Esophagus squamous epithelium (tissue), 5 donors: ENCODE data around the gene NAPB. TPM values are rescaled to one million over a fixed set of nuclear protein-coding genes. Genes with fewer than 3 reads are reported as not detected.

Experiments
- DNase-seq: peaks from one replicate; lab custom pipeline; 2025; lab: John Stamatoyannopoulos, UW
- H3K27ac ChIP-seq, 4 donors: fragments of 200-600 bp; sonication (generic); one replicate each; pipeline ENCODE4 v1.5.1; 2016 to 2019; ENCODE audit warnings: mild to moderate bottlenecking in 1 of 4
- H3K27me3 ChIP-seq, 4 donors: fragments of 200-600 bp; sonication (generic); 1 replicate in 3 of 4; 2 replicates in 1 of 4; pipeline versions ENCODE4 v1.5.1 to v1.6.0; 2017 to 2021; ENCODE audit warnings: antibody characterized with exemption in 1 of 4
- H3K36me3 ChIP-seq, 3 donors: fragments of 200-600 bp; sonication (generic); one replicate each; pipeline ENCODE4 v1.5.1; 2016 to 2019
- H3K4me1 ChIP-seq, 3 donors: fragments of 200-600 bp; sonication (generic); one replicate each; pipeline ENCODE4 v1.5.1; 2017 to 2019
- H3K4me3 ChIP-seq, 4 donors: fragments of 200-600 bp; sonication (generic); 1 replicate in 3 of 4; 2 replicates in 1 of 4; pipeline ENCODE4 v1.5.1; 2016 to 2019; ENCODE audit warnings: mild to moderate bottlenecking in 2 of 4, moderate library complexity in 1 of 4
- H3K9me3 ChIP-seq, 3 donors: fragments of 200-600 bp; sonication (generic); one replicate each; pipeline ENCODE4 v1.5.1; 2016 to 2019
- CTCF ChIP-seq, 6 experiments: fragments of 450-650 bp in 4 of 6; fragments of 200-600 bp in 2 of 6; sonication (generic) in 2 of 6; IDR thresholded peaks; one replicate each; pipeline ENCODE4 v1.5.1; 2016 to 2019; ENCODE audit warnings: antibody characterized with exemption in 6 of 6, mild to moderate bottlenecking in 4 of 6, moderate library complexity in 4 of 6
- POLR2A ChIP-seq, 4 donors: fragments of 450-650 bp; IDR thresholded peaks; one replicate each; pipeline ENCODE4 v1.6.1; 2017; ENCODE audit warnings: antibody characterized with exemption in 4 of 4, mild to moderate bottlenecking in 4 of 4, moderate library complexity in 3 of 4
- WGBS, 2 donors: methylation state at CpG; one replicate each; pipeline ENCODE4 v1.1.5; 2018; 5-methylcytosine and 5-hydroxymethylcytosine counted together
- intact Hi-C: fragments of 100-400 bp; cut with DNase I; formaldehyde crosslinking; loops from one replicate; pipeline ENCODE4 v1.15.0; 2022
- total RNA-seq, 4 donors: library from RNA; depleted of rRNA; stranded (reverse); fragments of >200 nt; gene quantifications; one replicate each; pipeline ENCODE4 v1.1.0, GENCODE V29; 2016
- donor health status: DM: yes; HTN: yes; CAD: no.

Gene NAPB
- total RNA-seq, 4 donors from 2014 or later: 7.7 to 16.0 (median 8.7) TPM

GRCh38 chr20:23399568-23400241 lies 21.6 kb downstream of the NAPB start:
- Histone ChIP-seq H3K4me3 (no peak overlapping the region), H3K27ac (no peak overlapping the region), H3K9me3 (no peaks in the 10 kb centered on the region), H3K27me3 (no peaks in the 10 kb centered on the region), H3K4me1 (peaks cover 6 to 39% (median 14%) of the 10 kb centered on the region in 3 donors), H3K36me3 (peaks cover 0 to 62% (median 5%) of the 10 kb centered on the region in 3 donors)
- WGBS, 2 donors: 62 to 73% methylated on average over 6 of the region's 6 CpGs
- no peak for TF ChIP-seq POLR2A (IDR thresholded peaks at IDR 0.05)
- no peak for TF ChIP-seq CTCF (IDR thresholded peaks at IDR 0.05)
- intact Hi-C loops: no loop called here
- no peak for DNase-seq

- DNase-seq: no peak
- Histone ChIP-seq H3K27me3 (no peaks in the 10 kb centered on the region), H3K27ac (no peak overlapping the region), H3K4me3 (no peak overlapping the region), H3K9me3 (no peaks in the 10 kb centered on the region), H3K36me3 (peaks cover 0 to 80% (median 16%) of the 10 kb centered on the region in 3 donors), H3K4me1 (peaks cover 0 to 21% (median 0%) of the 10 kb centered on the region in 3 donors)
- intact Hi-C loops: no loop called here
- TF ChIP-seq CTCF (IDR thresholded peaks at IDR 0.05) (no peak), POLR2A (IDR thresholded peaks at IDR 0.05) (no peak)
- 78 to 79% methylated on average over 2 of the region's 2 CpGs for WGBS, 2 donors
Measured at GRCh38 chr20:23397961-23398360, 23.3 kb downstream of the NAPB start.

- intact Hi-C loops: no loop called here
- peaks cover 0 to 18% (median 0%) of the 10 kb centered on the region in 3 donors for H3K4me1 ChIP-seq
- TF ChIP-seq CTCF (IDR thresholded peaks at IDR 0.05) (no peak), POLR2A (IDR thresholded peaks at IDR 0.05) (no peak)
- H3K9me3 ChIP-seq: no peaks in the 10 kb centered on the region
- no peaks in the 10 kb centered on the region for H3K27me3 ChIP-seq
- WGBS, 2 donors: 62 to 71% methylated on average over 6 of the region's 6 CpGs
- no peak overlapping the region for H3K27ac ChIP-seq
- no peak overlapping the region for H3K4me3 ChIP-seq
- H3K36me3 ChIP-seq: peaks cover 0 to 81% (median 16%) of the 10 kb centered on the region in 3 donors
- DNase-seq: no peak
Measured at GRCh38 chr20:23396950-23397627, 24.2 kb downstream of the NAPB start.

- H3K27me3 ChIP-seq: no peaks in the 10 kb centered on the region
- no peaks in the 10 kb centered on the region for H3K9me3 ChIP-seq
- 87 to 92% methylated on average over 4 of the region's 4 CpGs for WGBS, 2 donors
- TF ChIP-seq POLR2A (IDR thresholded peaks at IDR 0.05) (no peak), CTCF (IDR thresholded peaks at IDR 0.05) (no peak)
- H3K4me3 ChIP-seq: no peak overlapping the region
- DNase-seq: no peak
- peaks cover 0 to 18% (median 0%) of the 10 kb centered on the region in 3 donors for H3K4me1 ChIP-seq
- peaks cover 7 to 81% (median 20%) of the 10 kb centered on the region in 3 donors for H3K36me3 ChIP-seq
- H3K27ac ChIP-seq: no peak overlapping the region
- intact Hi-C loops: no loop called here
Measured at GRCh38 chr20:23393996-23394775, 27.1 kb downstream of the NAPB start.
